ENCODE data around the gene ELOVL3.

GRCh38 chr10:102242118-102242485 is 16.0 kb downstream of the ELOVL3 start:
- TF ChIP-seq CTCF (IDR thresholded peaks at IDR 0.05; ENCODE audit: borderline replicate concordance, extremely low read depth, low read length, poor library complexity, severe bottlenecking) = no peak
- no peak for TF ChIP-seq EZH2 (IDR thresholded peaks at IDR 0.05; ENCODE audit: borderline replicate concordance, low read depth, low read length, severe bottlenecking)
